Fibroblast of pulmonary artery (primary cell): ENCODE data around the gene BTG1.

Experiments
- DNase-seq: peaks from one replicate; pipeline ENCODE4 v3.0.0-alpha.2; 2010; ENCODE audit warnings: low read depth
- H3K4me3 ChIP-seq: replicated peaks from 2 replicates; pipeline ENCODE4 v1.5.1; 2011; ENCODE audit warnings: low read depth, mild to moderate bottlenecking, control low read depth, low read length, moderate library complexity
- TF ChIP-seq, protein P1 (sequence below): IDR thresholded peaks from 2 replicates; pipeline ENCODE4 v1.5.1; 2011; ENCODE audit warnings: mild to moderate bottlenecking, control low read depth, low read length, inconsistent platforms; ENCODE audit errors: missing control alignments

The BTG1 gene

DNA sequence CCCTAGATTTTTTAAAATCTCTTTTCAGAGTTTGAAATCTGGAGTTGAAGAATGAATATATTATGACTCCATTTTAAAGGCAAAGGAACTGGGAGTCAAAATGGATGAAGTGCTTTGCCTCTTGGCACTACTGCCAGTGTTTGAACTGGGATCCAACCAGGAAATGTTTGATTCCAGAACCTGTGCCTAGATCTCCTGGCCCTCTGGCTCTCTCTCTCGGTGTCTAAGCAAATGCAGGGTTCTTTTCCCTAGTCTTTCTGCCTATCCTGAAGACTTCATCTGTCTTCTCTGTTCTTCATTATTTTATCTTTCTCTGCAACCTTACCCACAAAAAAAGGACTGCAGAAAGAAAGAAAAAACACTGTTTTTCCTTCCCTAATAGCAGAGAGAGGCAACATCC is 17.0 kb downstream of the BTG1 start:
- TF ChIP-seq, protein P1, sequence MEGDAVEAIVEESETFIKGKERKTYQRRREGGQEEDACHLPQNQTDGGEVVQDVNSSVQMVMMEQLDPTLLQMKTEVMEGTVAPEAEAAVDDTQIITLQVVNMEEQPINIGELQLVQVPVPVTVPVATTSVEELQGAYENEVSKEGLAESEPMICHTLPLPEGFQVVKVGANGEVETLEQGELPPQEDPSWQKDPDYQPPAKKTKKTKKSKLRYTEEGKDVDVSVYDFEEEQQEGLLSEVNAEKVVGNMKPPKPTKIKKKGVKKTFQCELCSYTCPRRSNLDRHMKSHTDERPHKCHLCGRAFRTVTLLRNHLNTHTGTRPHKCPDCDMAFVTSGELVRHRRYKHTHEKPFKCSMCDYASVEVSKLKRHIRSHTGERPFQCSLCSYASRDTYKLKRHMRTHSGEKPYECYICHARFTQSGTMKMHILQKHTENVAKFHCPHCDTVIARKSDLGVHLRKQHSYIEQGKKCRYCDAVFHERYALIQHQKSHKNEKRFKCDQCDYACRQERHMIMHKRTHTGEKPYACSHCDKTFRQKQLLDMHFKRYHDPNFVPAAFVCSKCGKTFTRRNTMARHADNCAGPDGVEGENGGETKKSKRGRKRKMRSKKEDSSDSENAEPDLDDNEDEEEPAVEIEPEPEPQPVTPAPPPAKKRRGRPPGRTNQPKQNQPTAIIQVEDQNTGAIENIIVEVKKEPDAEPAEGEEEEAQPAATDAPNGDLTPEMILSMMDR, result no peak
- H3K4me3 ChIP-seq, result no peak overlapping the region

DNA sequence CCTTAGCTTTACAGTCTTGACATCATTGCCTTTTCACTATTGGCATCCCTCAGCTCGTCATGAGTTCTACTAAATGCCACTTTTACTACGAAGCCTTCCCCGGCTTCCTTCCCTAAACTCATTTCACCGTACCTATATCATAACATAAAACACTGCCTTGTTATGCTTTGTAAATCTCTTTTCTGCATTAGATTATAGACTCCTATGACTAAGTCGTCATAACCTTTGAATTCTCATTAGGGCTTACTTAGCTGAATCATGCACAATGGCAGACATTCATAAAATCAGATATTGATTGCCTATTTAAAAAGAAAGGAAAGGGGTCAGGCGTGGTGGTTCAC is 21.0 kb downstream of the BTG1 start:
- no peak for DNase-seq
- TF ChIP-seq, protein P1, result no peak
- H3K4me3 ChIP-seq, result no peak overlapping the region

More for the DNA sequence above, 17.0 kb downstream of the BTG1 start:
- no peak for DNase-seq

DNA sequence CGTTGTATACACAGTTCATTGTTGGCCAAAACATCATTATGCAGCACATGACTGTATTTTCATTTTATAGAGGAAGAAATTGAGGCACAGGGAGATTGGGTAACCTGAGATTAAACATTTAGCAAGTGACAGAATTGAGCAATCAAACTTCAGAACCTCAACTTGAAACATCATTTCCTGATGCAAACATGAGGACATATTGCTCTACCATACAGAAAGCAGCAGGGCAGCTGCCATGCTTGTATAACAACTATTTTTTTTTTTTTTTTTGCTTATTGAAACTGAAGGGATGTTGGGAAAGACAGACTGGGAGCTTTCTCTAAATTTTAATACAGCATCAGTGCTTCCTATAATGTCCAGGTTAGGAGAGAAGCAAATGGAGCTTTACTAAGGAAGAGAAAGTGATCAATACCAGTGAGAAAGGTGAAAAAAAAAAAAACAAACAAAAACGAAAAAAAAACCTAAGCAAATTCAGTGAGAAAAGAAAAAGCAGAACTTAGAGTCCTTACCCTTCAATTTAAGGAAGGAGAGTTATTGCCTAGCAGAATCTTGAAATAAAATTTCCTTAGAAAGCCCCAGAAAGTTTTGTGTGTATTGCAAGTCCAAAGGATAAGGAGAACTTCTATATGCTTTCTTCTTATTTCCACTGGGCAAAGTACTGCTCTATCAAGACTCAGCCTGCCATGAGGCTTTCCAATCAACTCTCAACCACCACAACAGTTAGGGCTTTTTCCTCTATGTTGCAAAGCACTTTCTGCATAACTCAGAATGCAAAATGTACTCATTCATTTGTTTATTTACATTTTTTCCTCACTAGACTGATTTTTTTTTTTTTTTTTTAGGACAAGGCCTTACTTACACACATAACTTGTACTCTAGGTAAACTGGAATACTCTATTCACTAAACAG is 21.6 kb downstream of the BTG1 start:
- DNase-seq, result no peak
- H3K4me3 ChIP-seq, result no peak overlapping the region
- TF ChIP-seq, protein P1, result no peak

DNA sequence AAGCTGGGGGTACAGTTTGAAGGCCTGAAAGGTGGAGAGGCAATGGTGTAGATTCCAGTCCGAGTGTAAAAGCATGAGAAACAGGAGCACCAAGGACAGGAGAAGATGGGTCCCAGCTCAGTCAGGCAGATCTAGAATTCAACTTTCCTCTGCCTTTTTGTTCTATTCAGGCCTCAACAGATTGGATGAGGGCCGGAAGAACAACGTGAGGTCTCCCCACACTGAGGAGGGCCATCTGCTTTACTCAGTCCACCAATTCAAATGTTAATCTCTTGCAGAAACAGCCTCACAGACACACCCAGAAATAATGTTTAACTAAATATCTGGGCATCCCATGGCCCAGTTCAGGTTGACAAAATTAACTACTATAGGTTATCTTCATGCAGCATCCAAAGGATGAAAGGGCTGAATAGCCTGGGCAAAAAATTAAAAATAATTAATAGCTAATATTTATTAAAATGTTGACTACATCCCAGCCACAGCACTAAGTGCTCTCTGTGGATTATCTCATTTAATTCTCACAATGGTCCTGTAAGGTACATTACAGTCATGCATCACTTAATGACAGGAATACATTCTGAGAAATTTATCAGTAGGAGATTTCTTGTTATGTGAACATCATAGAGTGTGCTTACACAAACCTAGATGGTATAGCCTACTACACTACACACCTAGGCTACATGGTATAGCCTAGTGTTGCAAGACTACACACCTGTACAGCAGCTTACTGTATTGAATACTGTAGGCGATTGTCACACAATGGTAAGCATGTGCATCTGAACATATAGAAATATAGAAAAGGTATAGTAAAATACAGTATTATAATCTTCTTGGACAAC is 22.5 kb downstream of the BTG1 start:
- TF ChIP-seq, protein P1, result no peak
- DNase-seq, result no peak
- no peak overlapping the region for H3K4me3 ChIP-seq

DNA sequence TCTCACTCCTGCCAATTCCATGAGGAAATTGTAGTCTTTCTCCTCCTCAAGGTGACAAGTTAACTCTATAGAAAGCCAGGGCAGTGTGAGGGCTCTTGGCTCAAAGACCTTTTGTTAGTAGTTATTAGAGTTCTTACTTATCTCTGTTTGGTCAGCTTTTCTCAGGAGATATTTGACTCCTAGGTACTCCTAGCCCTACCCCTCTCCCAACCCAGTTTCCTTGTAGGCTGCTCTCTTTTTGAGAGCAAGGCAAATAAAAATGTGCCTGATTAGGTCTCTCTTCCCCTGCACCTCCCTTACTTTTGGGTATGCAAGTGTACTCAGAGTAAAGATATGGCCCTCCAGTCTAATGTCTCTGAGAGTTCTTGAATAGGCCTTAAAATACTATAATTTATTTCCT is 23.8 kb downstream of the BTG1 start:
- H3K4me3 ChIP-seq, result no peak overlapping the region
- TF ChIP-seq, protein P1, result no peak
- DNase-seq, result no peak

DNA sequence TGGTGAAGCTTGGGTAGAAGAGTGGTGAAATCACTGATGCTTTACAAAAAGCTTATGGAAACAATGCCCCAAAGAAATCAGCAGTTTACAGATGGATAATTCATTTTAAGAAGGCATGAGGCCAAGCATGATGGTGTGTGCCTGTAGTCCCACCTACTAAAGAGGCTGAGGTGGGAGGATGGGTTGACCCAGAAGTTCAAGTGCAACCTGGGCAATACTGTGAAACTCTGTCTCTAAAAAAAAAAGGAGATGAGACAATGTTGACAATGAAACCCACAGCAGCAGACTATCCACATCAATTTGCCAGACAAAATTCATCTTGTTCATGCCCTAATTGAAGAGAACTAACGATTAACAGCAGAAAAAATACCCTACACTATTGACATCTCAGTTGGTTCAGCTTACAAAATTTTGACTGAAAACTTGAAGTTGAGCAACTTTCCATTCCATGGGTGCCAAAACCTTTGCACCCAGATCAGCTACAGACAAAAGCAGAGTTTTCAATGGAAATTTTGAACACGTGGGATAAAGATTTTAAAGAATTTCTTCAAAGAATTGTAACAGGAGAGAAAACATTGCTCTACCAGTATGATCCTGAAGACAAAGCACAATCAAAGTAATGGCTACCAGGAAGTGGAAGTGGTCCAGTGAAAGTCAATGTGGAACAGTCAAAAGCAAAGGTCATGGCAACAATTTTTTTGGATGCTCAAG is 26.7 kb downstream of the BTG1 start:
- no peak for DNase-seq
- H3K4me3 ChIP-seq, result no peak overlapping the region
- TF ChIP-seq, protein P1, result no peak
